ENCODE results near the gene CRIP3.
"Not testable (repeated sequence)": the region's sequence is repeated elsewhere in the genome, so short reads cannot be mapped to it uniquely, and the experiment has no call there.

The CRIP3 gene

GRCh38 chr6:43304882-43305281, 3.7 kb downstream of the CRIP3 start:
- DNase-seq = no peak

DNA sequence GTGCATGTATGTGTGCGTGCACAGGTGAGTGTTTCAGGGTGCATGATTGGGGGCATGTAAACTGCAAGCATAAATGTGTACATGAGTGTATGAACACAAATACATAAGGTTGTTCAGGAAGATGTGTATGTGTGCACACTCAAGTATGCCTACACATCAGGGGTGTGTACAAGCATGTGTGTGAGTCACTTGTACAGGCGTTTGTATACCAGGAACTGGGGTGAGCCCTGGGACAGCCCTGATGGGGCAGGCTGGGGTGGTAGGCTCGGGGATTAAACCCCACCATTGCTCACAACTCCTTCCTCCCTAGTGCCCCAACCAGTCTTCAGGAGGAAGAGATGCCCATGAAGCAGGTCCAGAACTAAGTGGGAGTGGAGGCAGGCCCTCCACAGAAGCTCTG, 4.3 kb downstream of the CRIP3 start:
- DNase-seq = no peak

- DNase-seq = no peak
Observed at GRCh38 chr6:43303751-43304331, 4.8 kb downstream of the CRIP3 start.

- not testable (repeated sequence) for DNase-seq
Observed at GRCh38 chr6:43303006-43303405, 5.6 kb downstream of the CRIP3 start.

GRCh38 chr6:43302126-43302525, 6.5 kb downstream of the CRIP3 start:
- no peak for DNase-seq

GRCh38 chr6:43301081-43301870, 7.3 kb downstream of the CRIP3 start:
- no peak for DNase-seq

DNA sequence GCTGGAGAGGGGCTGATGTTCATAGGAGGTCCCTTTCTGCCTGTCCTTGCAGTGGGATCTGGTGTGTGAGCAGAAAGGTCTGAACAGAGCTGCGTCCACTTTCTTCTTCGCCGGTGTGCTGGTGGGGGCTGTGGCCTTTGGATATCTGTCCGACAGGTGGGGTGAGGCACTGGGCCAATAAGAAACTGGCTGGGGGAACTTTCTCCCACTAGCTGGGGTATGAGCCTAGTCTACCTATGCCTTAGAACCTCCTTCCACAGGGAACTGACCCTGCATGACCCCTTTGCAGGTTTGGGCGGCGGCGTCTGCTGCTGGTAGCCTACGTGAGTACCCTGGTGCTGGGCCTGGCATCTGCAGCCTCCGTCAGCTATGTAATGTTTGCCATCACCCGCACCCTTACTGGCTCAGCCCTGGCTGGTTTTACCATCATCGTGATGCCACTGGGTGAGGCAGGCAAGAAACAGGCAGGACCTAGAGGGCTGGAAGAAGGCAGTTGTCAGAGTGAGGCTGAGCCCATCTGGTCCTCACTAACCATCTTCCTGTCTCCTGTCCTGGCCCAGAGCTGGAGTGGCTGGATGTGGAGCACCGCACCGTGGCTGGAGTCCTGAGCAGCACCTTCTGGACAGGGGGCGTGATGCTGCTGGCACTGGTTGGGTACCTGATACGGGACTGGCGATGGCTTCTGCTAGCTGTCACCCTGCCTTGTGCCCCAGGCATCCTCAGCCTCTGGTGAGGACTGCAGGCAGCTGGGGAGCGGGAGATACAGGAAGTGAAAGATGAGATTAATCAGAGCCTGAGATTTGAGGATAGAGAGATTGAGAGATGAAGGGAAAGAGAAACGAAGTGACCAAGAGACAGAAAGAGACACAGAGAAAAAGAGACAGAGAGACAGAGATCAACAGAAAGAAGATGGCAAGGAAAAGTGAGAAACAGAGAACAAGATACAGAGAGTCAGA, 9.0 kb downstream of the CRIP3 start:
- DNase-seq = no peak

GRCh38 chr6:43298565-43299337, 9.9 kb downstream of the CRIP3 start:
- DNase-seq = no peak

DNA sequence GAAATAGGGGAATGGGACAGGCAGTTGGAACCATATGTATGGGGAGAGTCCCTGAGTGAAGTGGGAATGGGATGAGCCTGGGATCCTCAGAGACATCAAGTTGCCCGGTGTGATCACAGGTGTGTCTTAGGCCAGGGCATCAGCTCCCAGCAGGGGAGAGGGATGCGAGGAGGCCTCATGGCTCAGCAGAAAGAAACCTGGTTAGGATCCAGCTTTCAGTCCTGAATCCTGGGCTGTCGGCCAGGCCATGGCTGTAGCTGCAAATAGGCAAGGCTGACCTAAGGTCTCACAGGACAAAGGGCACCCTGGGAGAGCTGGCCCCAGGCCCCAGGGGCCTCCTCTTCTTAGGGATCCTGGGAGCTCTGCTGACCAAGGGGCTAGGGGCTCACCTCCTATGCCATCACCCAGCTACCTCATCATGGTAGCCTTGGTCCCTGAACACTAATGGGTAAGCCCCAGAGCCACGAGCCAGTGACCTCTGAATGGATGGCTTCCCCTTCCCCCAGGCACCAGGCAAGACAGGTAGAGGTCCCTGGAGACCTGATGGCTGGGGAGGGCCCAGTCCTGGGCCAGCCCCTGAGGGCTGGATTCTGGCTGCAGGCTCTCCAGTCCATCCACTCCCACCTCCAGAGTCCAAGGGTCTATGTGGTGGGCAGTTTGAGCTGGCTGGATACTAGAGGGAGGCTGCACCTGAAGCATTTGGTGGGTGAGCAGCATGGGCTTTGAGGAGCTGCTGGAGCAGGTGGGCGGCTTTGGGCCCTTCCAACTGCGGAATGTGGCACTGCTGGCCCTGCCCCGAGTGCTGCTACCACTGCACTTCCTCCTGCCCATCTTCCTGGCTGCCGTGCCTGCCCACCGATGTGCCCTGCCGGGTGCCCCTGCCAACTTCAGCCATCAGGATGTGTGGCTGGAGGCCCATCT, 10.7 kb downstream of the CRIP3 start, which contains the start of gene SLC22A7:
Gene SLC22A7 (plus strand): TSS at position 617 of the 921 bp plus-strand sequence. CDS start 99 bp downstream, at position 716.
- DNase-seq = no peak

GRCh38 chr6:43296780-43297497, 11.7 kb downstream of the CRIP3 start:
- DNase-seq = no peak

GRCh38 chr6:43295456-43295855, 13.2 kb downstream of the CRIP3 start:
- DNase-seq = no peak

DNA sequence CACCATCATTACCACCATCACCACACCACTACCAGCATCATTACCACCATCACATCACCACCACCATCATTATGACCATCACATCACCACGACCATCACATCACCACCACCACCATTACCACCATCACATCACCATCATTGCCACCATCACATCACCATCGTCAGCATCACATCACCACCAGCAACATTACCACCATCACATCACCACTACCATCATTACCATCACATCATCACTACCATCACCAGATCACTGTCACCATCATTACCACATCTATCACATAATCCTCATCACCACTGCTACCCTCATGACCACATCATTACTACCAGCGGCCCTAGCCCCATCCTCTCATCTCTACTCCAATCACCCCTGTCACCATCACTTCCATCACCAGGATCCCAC, 14.1 kb downstream of the CRIP3 start:
- DNase-seq = no peak

DNA sequence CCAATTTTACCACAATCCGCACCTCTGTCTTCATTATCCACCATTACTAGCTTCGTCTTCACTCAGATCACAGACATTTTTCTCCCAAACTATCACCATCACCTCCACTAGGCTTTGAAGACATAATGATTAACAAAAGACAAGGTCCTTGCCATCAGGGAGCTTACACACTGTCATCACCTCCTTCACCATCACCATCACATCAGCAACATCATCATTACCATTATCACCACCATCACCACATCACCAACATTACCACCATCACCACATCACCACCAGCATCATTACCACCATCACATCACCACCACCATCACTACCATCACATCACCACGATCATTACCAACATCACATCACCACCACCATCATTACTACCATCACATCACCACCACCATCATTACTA, 14.9 kb downstream of the CRIP3 start:
- DNase-seq = no peak

- DNase-seq = no peak
Observed at GRCh38 chr6:43292763-43293318, 15.8 kb downstream of the CRIP3 start.

DNA sequence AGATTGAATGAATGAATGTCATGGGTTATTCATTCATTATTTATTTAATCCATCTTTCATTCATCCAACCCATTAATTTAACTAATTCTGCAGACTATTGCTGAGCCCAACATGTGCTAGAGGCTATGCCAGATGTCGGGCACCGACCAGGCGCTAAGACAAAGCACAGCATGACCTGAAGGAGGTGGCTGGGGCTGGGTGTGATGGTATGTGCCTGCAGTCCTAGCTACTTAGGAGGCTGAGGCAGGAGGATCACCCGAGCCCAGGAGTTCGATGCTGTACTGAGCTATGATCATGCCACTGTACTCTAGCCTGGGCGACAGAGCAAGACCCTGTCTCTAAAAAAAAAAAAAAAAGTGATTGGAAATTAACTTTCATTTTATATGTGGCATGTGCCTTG, 16.3 kb downstream of the CRIP3 start:
- no peak for DNase-seq

DNA sequence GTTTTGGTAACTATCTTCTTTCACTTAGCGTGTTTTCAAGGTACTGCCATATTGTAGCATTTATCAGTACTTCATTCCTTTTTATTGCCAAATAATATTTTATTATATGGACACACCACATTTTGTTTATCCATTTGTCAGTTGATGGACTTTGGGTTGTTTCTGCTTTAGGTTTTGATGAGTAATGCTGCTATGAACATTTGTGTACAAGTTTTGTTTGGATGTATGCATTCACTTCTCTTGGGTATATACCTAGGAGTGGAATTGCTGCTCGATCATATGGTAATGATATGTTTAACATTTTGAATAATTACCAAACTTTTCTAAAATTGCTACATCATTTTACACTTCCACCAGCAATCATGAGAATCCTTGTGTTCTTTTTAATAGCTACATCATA, 16.9 kb downstream of the CRIP3 start:
- DNase-seq = no peak

GRCh38 chr6:43290905-43291355, 17.7 kb downstream of the CRIP3 start:
- DNase-seq = no peak

GRCh38 chr6:43290339-43290904, 18.2 kb downstream of the CRIP3 start:
- no peak for DNase-seq

- DNase-seq = no peak
Observed at GRCh38 chr6:43287717-43288679, 20.6 kb downstream of the CRIP3 start.
